H1 (cell line): ENCODE results near the gene RPA4. TPM values are rescaled to one million over a fixed set of nuclear protein-coding genes. Genes with fewer than 3 reads are reported as not detected.

Experiments
- NANOG ChIP-seq: IDR thresholded peaks from 2 replicates; pipeline ENCODE4 v1.6.1; 2011; ENCODE audit warnings: low read length, low read depth, mild to moderate bottlenecking, inconsistent platforms; ENCODE audit not compliant: insufficient read depth, poor library complexity, severe bottlenecking
- NRF1 ChIP-seq: IDR thresholded peaks from 2 replicates; pipeline ENCODE4 v1.6.1; 2011; ENCODE audit warnings: mild to moderate bottlenecking, low read depth, low read length, improper control_type of control experiment
- RBBP5 ChIP-seq: IDR thresholded peaks from 2 replicates; pipeline ENCODE4 v1.7.1; 2012; ENCODE audit warnings: low read depth, mild to moderate bottlenecking, inconsistent platforms, low read length, moderate library complexity, borderline replicate concordance
- SIRT6 ChIP-seq: IDR thresholded peaks from one replicate; pipeline ENCODE4 v1.7.1; 2012; ENCODE audit warnings: low read length, inconsistent platforms
- SP1 ChIP-seq: IDR thresholded peaks from 2 replicates; pipeline ENCODE4 v1.6.1; 2011; ENCODE audit warnings: low read depth, low read length
- SRF ChIP-seq: IDR thresholded peaks from 2 replicates; pipeline ENCODE4 v1.6.1; 2011; ENCODE audit warnings: mild to moderate bottlenecking, low read depth, low read length, moderate library complexity
- polyA plus RNA-seq, 7 experiments: library from polyadenylated mRNA; depleted of rRNA in 3 of 7; stranded (reverse) in 5 of 7; unstranded in 2 of 7; fragments of >200 nt in 5 of 7; fragments of 200-250 nt in 2 of 7; gene quantifications; 1 replicate in 5 of 7; 2 replicates in 1 of 7; 4 replicates in 1 of 7; pipeline versions ENCODE4 v1.2.1 to v1.2.3, GENCODE V29; 2011 to 2013; ENCODE audit warnings: missing spikeins in 2 of 7, mixed read lengths in 2 of 7
- total RNA-seq: library from RNA; stranded (reverse); fragmentation: NEBNext Ultra II Directional; extraction: Animal tissue kit (Norgen Biotek cat#: 25700); gene quantifications from 2 replicates; pipeline ENCODE4 v1.2.1, GENCODE V29; 2021

RPA4 gene
- total and polyA plus RNA-seq, 2 of the 8 experiments (the other 6 are each of a cell fraction or from before 2014, with no cell fraction given): 0.17 to 0.24 TPM

DNA sequence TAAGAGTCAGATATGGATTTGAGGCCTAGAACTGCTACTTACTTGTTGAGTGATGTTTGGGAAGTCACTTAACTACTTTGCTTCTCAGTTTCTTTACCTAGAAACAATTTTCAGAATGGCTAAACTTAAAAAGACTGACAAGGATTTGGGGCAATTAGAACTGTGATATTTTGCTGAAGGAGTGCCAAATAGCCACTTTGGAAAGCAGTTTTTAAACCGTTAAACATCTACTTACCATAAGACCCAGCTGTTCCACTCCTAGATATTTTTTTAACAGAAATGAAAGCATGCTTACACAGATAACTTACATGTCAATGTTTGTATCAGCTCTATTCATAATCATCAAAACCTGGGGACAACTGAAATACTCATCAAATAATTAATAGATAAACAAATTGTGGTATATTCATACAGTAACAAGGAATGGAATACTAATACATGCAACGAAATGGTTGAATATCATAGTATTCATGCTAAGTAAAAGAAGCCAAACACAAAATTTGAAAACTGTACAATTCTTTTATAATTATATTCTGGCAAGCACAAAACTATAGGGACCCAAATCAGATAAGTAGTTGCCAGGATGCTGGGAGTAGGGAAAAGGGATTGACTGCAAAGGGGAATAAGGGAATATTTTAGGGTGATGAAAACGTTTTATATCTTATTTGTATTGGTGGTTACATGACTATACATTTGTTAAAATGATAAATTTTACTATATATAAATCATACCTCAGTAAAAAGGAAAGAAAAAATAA, 24.0 kb downstream of the RPA4 start (continued):
- no peak for TF ChIP-seq NRF1
- no peak for TF ChIP-seq RBBP5
- no peak for TF ChIP-seq SIRT6
- TF ChIP-seq SP1: no peak
- no peak for TF ChIP-seq NANOG
- TF ChIP-seq SRF: no peak
- TF ChIP-seq, all 59 proteins: peak for 0
